Astrocyte of the cerebellum (primary cell): ENCODE measurements around the gene LGMN.

ENCODE experiments used
- DNase-seq: peaks from one replicate; pipeline ENCODE4 v3.0.0-alpha.2; 2011; ENCODE audit warnings: low read depth
- H3K4me3 ChIP-seq: 2 replicates; pipeline ENCODE4 v1.5.1; 2011; ENCODE audit warnings: mild to moderate bottlenecking, low read depth, low read length, moderate library complexity
- in situ Hi-C: cut with HindIII; loops from 2 replicates; pipeline ENCODE4 v1.10.0; 2017; ENCODE audit warnings: low sequenced_read_pairs
- TF ChIP-seq, protein P1 (sequence below): IDR thresholded peaks from 2 replicates; pipeline ENCODE4 v1.5.1; 2012; ENCODE audit warnings: low read length, low read depth, moderate library complexity, mild to moderate bottlenecking; ENCODE audit errors: missing control alignments

LGMN gene

GRCh38 chr14:92654239-92654901, 94.1 kb downstream of the LGMN start:
- no peak overlapping the region for H3K4me3 ChIP-seq
- TF ChIP-seq, protein P1, sequence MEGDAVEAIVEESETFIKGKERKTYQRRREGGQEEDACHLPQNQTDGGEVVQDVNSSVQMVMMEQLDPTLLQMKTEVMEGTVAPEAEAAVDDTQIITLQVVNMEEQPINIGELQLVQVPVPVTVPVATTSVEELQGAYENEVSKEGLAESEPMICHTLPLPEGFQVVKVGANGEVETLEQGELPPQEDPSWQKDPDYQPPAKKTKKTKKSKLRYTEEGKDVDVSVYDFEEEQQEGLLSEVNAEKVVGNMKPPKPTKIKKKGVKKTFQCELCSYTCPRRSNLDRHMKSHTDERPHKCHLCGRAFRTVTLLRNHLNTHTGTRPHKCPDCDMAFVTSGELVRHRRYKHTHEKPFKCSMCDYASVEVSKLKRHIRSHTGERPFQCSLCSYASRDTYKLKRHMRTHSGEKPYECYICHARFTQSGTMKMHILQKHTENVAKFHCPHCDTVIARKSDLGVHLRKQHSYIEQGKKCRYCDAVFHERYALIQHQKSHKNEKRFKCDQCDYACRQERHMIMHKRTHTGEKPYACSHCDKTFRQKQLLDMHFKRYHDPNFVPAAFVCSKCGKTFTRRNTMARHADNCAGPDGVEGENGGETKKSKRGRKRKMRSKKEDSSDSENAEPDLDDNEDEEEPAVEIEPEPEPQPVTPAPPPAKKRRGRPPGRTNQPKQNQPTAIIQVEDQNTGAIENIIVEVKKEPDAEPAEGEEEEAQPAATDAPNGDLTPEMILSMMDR = no peak
- in situ Hi-C loops = loop anchor here (5.0 kb wide), 1 partner anchor 92 kb away; no protein-coding TSS in a partner anchor
- DNase-seq = no peak
